ENCODE measurements around the gene UBQLN4.

- TF ChIP-seq, protein P1, sequence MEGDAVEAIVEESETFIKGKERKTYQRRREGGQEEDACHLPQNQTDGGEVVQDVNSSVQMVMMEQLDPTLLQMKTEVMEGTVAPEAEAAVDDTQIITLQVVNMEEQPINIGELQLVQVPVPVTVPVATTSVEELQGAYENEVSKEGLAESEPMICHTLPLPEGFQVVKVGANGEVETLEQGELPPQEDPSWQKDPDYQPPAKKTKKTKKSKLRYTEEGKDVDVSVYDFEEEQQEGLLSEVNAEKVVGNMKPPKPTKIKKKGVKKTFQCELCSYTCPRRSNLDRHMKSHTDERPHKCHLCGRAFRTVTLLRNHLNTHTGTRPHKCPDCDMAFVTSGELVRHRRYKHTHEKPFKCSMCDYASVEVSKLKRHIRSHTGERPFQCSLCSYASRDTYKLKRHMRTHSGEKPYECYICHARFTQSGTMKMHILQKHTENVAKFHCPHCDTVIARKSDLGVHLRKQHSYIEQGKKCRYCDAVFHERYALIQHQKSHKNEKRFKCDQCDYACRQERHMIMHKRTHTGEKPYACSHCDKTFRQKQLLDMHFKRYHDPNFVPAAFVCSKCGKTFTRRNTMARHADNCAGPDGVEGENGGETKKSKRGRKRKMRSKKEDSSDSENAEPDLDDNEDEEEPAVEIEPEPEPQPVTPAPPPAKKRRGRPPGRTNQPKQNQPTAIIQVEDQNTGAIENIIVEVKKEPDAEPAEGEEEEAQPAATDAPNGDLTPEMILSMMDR (IDR thresholded peaks at IDR 0.05; ENCODE audit: insufficient read depth, low read length, poor library complexity, severe bottlenecking), result peak; percentile 50
- TF ChIP-seq EZH2phosphoT487 (conservative IDR thresholded peaks at IDR 0.05; ENCODE audit: low read length), result no peak
Observed at GRCh38 chr1:156025876-156026275, 27.7 kb downstream of the UBQLN4 start.
